Astrocyte (in vitro differentiated cells and primary cell): ENCODE data around the gene DNAJB1.
"Not testable (repeated sequence)": the region's sequence is repeated elsewhere in the genome, so short reads cannot be mapped to it uniquely, and the experiment has no call there.

ENCODE experiments used
- CTCF ChIP-seq: IDR thresholded peaks from 2 replicates; pipeline ENCODE4 v1.5.1; 2011; ENCODE audit warnings: low read depth, mild to moderate bottlenecking, inconsistent platforms, low read length, moderate library complexity; ENCODE audit not compliant: insufficient read depth
- EZH2 ChIP-seq: IDR thresholded peaks from 2 replicates; pipeline ENCODE4 v1.6.1; 2012; ENCODE audit warnings: mild to moderate bottlenecking, low read length, inconsistent platforms; ENCODE audit not compliant: insufficient read depth

GRCh38 chr19:14504575-14504974 lies 13.6 kb downstream of the DNAJB1 start:
- not testable (repeated sequence) for TF ChIP-seq CTCF, EZH2
